Testis (tissue), 2 donors: ENCODE results near the gene KIAA0232.

Source experiments
- POLR2A ChIP-seq: fragments of 450-650 bp; IDR thresholded peaks from one replicate; pipeline ENCODE4 v1.6.1; 2017; ENCODE audit warnings: antibody characterized with exemption, mild to moderate bottlenecking, moderate library complexity
- TF ChIP-seq, protein P1 (sequence below), 3 experiments: fragments of 450-650 bp in 2 of 3; fragments of 200-600 bp in 1 of 3; sonication (generic) in 1 of 3; IDR thresholded peaks; one replicate each; pipeline ENCODE4 v1.5.1; 2016 to 2019; ENCODE audit warnings: antibody characterized with exemption in 3 of 3, mild to moderate bottlenecking in 2 of 3, moderate library complexity in 1 of 3

- TF ChIP-seq POLR2A = no peak
- TF ChIP-seq, protein P1, sequence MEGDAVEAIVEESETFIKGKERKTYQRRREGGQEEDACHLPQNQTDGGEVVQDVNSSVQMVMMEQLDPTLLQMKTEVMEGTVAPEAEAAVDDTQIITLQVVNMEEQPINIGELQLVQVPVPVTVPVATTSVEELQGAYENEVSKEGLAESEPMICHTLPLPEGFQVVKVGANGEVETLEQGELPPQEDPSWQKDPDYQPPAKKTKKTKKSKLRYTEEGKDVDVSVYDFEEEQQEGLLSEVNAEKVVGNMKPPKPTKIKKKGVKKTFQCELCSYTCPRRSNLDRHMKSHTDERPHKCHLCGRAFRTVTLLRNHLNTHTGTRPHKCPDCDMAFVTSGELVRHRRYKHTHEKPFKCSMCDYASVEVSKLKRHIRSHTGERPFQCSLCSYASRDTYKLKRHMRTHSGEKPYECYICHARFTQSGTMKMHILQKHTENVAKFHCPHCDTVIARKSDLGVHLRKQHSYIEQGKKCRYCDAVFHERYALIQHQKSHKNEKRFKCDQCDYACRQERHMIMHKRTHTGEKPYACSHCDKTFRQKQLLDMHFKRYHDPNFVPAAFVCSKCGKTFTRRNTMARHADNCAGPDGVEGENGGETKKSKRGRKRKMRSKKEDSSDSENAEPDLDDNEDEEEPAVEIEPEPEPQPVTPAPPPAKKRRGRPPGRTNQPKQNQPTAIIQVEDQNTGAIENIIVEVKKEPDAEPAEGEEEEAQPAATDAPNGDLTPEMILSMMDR (IDR thresholded peaks at IDR 0.05) = no peak
Measured at GRCh38 chr4:6910340-6910959, 127.9 kb downstream of the KIAA0232 start.
